ENCODE data around the gene SRF.

GRCh38 chr6:43149265-43149664, 21.8 kb upstream of the SRF start:
- no peak for TF ChIP-seq EZH2 (IDR thresholded peaks at IDR 0.05)
- no peak for TF ChIP-seq CTCF (IDR thresholded peaks at IDR 0.05)
- TF ChIP-seq EZH2phosphoT487 (IDR thresholded peaks at IDR 0.05): no peak
